Stimulated activated CD8-positive, alpha-beta memory T cell treated with anti-CD3 and anti-CD28 coated beads, Interleukin-7, amount 100 ng/mL, for 48 hours (primary cell): ENCODE measurements around the gene STAT3.
"Not testable (repeated sequence)": the region's sequence is repeated elsewhere in the genome, so short reads cannot be mapped to it uniquely, and the experiment has no call there.

Source experiments
- DNase-seq, 2 donors: peaks; one replicate each; pipeline ENCODE4 v3.0.0-alpha.2; 2020; ENCODE audit warnings: low read depth in 1 of 2; ENCODE audit errors: extremely low read depth in 1 of 2

The STAT3 gene

DNA sequence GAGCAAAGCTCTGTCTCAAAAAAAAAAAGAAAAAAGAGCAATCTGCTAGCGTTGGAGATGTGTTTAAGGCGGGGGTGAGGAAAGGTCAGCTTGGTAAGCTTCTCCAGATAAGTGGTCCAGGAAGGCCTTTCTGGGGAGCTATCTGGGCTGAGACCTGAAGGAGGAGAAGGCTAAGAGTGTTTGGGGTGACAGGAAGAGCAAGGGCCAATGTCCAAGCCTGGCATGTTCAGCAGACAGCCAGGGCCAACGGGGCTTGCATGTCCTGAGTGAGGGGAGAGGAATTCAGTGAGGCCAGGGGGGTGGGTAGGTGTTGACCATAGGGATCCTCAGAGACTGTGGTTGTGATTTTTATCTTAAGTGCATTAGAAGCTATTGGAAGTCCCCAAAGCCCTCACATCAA, 84.5 kb downstream of the STAT3 start:
- DNase-seq, result no peak

DNA sequence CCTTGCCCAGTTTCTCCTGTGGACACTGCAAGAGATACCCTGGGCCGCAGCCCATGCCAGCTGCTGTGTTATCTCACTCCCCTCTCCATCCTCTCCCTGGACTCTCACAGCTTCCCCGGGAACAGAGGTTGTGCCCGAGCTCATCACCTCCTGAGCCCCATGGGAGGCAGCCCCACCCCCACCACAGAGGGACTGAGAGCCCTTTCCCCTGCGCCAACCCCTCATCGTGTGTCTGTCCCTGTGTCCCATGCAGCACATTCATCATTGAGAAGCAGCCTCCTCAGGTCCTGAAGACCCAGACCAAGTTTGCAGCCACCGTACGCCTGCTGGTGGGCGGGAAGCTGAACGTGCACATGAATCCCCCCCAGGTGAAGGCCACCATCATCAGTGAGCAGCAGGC, 87.2 kb downstream of the STAT3 start:
- no peak for DNase-seq

DNA sequence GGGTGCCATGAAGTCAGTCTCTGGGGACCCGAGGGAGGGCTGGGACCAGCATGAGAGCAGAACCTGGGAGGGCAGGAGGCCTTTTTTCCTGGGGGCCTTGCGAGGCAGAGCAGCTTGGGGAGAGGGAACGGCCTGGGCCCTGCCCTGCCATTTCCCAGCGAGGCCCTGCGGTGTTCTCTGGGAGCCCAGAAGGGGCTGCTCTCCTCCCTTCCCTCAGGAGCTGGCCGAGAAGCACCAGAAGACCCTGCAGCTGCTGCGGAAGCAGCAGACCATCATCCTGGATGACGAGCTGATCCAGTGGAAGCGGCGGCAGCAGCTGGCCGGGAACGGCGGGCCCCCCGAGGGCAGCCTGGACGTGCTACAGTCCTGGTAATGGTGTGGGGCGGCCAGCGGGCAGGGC, 88.3 kb downstream of the STAT3 start:
- not testable (repeated sequence) for DNase-seq

DNA sequence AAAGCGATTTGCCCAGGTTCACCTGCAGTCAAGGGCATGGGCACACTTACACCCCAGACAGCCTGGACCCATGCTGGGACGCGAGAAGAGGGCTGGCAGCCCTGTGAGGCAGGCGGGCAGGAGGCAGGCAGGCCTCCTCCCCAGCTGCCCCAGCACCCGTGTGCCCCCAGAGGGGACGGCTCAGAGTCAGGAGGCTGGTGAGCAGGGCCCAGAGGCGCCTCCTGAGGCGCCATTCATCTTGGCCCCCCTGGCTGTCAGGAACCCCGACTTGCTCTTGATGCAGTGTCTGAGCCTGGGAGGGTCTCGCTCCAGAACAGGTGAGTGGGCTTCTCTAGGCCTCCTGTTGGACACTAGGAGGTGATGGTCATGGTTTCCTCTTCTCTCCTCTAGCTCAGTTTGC, 88.9 kb downstream of the STAT3 start:
- DNase-seq, result not testable (repeated sequence)

DNA sequence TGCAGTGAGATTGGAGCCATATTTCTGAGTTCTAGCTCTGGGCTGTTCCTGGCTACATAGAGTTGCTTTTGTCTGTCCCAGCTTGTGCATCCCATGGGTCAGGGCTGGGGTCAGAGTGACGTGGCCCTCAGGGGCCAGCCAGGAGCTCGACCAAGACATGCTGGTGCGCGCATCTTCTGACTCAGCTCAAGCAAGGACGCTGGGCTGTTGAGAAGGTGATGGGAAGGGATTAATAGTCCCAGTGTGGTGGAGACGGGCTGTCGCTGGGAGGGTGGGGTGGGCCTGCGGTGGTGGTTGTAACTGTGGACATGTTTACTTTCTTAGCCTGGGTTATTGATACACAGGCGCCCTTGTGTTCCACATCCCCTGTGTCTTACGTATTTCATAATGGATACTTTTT, 90.5 kb downstream of the STAT3 start:
- not testable (repeated sequence) for DNase-seq

DNA sequence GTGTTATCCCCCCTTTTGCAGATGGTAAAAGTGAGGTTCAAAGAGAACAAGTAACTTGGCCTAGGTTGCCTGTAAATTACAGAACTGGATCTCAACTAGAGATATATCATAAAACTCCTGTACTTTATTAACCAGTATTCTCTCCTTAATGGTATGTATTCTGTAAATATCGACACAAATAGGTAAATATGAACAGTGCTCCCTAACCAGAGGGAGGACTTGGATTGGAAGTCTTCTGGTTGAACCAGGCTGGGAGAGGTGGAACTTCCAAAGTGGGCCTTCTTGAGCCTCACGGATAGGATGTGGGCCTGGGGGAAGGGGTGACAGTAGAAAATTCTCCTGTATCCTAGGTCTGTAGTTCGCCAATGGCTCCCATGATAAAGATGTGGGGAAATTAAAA, 92.2 kb downstream of the STAT3 start:
- DNase-seq, result no peak

DNA sequence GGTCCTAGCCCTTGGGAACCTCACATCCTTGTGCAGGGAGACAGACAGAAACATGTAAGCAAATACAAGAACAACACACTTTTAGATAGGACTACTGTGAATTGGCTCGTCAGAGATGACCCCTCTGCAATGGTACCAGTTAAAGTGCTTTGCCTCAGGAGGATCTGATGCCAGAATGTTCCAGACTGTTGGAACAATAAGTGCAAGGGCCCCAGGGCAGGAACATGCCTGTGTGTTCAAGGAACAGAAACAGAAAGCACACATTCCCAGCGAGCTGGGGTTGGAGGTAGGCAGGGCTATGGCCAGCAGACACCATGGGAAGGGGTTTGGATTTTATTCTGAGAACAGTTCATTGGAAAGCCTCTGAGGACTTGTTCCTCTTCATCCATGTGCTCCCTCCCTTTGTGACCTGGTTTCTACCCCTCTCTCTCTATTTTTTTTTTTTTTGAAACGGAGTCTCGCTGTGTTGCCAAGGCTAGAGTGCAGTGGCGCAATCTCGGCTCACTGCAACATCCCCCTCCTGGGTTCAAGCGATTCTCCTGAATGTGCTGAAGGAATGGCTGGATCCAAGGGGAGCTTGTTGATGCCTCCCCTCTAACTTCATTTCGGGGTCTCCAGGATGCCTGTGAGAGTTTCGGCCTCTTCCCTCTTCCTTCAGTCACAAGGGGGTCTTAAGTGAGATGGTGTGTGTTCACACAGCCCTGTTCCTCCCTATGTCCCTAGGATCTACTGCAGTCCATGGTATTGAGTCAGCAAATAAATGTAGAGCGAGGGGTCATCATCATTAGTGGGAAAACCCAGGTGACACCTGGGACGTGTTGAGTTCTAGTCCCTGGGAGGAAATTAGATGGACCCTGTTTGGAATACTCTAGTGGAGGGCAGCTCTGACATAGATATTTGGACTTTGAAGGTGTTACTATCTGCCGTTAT, 93.5 kb downstream of the STAT3 start:
- DNase-seq, result no peak

DNA sequence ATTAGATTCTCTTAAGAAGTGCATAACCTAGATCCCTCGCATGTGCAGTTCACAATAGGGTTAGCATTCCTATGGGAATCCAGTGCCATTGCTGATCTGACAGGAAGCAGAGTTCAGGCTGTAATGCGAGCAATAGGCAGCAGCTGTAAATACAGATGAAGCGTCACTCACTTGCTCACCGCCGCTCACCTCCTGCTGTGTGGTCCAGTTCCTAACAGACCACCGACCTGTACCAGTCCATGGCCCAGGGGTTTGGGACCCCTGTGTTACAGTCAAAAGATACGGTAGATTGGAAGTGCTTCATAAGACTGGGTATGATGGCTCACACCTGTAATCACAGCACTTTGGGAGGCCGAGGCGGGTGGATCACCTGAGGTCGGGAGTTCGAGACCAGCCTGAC, 97.1 kb downstream of the STAT3 start:
- no peak for DNase-seq

DNA sequence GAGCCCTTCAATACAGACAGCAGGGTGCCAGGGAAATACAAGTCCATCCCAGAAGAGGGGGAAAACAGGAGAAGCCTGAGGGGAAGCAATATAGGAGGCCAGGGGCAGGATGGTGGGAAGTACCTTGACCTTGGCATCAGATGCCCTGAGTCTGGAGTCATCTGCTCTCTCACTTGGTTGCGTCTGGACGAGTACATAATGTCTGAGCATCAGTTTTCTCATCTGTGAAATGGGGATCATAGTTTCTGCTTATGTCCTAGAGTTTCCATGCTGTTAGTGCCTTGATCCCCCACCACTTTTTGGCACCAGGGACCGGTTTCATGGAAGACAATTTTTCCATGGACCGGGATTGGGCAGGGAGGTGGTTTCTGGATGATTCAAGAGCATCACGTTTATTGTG, 97.7 kb downstream of the STAT3 start:
- DNase-seq, result no peak

DNA sequence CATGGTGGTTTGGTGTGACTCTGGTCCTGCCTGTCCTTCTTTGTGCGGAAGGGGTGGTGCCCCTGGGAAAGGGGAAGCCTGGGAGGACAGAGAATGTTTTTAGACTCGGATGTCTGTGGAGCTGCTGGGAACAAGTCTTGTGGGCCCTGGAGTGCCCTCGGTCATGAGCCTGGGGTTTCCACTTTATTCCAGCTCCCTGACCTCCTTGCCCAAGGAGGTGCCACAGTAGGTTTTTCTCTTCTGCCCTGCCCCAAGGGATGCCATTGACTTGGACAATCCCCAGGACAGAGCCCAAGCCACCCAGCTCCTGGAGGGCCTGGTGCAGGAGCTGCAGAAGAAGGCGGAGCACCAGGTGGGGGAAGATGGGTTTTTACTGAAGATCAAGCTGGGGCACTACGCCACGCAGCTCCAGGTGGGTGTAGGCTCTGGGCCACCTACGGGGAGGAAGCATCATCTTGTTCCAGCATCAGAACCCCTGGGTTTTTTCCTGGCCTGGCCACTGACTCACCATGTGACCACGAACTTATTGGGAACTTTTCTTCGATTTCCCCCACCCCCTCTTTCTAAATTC, 98.5 kb downstream of the STAT3 start:
- DNase-seq, result peak in 1 of 2 donors; percentile 73

GRCh38 chr17:42288803-42289610, 99.2 kb downstream of the STAT3 start:
- peak in 1 of 2 donors; percentile 35 for DNase-seq

GRCh38 chr17:42287977-42288802, 100.1 kb downstream of the STAT3 start, which contains the start of gene STAT5A:
Gene STAT5A (plus strand): TSS chr17:42288498. CDS start chr17:42289412, 914 bp downstream.
- DNase-seq, result peak; percentile 55 to 59

GRCh38 chr17:42287305-42287976, 100.8 kb downstream of the STAT3 start:
- DNase-seq, result no peak

DNA sequence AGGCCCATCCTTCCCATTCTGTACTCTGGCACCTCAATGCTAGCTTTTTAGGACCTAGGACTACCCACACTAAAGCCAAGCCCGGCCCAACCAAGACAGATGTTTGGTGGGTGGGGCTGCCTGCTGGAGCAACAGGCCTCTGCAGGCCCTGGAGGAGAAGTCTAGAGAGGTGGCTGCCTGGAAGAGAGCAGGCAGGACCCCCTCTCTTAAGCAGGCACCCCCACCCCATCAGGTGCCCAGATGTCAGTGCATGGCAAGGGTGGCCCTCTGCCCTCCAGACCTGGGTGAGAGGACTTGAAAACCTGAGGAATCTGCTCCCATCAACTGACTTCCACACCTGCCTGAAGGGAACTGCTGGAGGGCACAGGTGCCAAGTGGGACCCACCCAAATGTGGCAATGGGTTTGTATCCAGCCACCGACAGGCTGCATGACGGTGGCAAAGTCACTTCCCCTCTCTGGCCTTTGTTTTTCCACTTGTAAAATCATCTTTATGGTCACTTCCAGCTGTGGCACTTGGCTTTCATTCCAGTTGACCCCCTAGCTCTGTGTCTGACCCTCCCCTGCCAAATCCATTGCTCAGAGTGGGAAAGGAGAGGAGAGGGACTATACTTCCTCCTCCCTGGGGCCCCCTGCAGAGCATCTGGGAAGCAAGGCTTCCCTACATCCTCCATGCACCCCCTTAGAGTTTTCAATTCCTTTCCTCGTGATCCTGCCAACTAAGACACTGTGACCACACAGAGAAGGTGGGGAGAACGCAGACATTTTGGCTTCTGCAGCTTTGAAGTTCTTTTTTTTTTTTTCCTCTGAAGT, 101.6 kb downstream of the STAT3 start:
- DNase-seq, result no peak

GRCh38 chr17:42285346-42286050, 102.7 kb downstream of the STAT3 start:
- DNase-seq, result no peak

DNA sequence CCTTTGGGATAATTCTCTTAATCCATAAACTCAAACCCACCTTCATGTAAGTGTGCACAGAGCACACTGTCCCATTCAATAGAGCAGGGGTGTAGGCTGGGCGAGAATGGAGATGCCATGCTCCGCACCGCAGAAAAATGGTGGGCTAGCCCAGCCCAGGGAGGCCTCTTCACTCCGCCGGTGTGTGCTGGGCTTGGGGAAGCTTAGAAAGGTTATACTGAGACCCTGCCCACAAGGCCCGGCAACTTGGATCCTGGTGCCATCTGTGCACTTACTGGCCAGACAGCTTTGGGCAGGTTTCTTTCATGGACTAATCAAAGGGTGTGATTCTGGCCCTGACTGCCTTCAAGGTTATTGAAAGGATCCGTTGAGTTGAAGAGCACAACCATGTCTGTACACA, 103.7 kb downstream of the STAT3 start:
- no peak for DNase-seq

- DNase-seq, result no peak
Measured at GRCh38 chr17:42284024-42284369, 104.2 kb downstream of the STAT3 start.

- DNase-seq, result no peak
Measured at GRCh38 chr17:42283241-42284023, 104.8 kb downstream of the STAT3 start.
